Activated CD8-positive, alpha-beta T cell treated with anti-CD3 and anti-CD28 coated beads for 36 hours (primary cell): ENCODE data around the gene TIFAB. TPM values are rescaled to one million over a fixed set of nuclear protein-coding genes. Genes with fewer than 3 reads are reported as not detected.
A peak's percentile ranks its signal among the peaks of the same experiment; 100 is the strongest.

Experiments
- ATAC-seq: fragments of 200-7000 bp; cut with Tn5 transposase; one replicate; pipeline ENCODE4 v1.10.0; 2021; ENCODE audit warnings: mild to moderate bottlenecking, moderate library complexity
- CTCF ChIA-PET: fragments of 350-600 bp; sonication (Branson Sonifier 250); formaldehyde crosslinking; loops from one replicate; lab custom pipeline; 2021; ENCODE audit warnings: antibody characterized with exemption; lab: Charles Lee
- POLR2A ChIA-PET: fragments of 350-600 bp; sonication (Branson Sonifier 250); formaldehyde crosslinking; loops from one replicate; lab custom pipeline; 2021; ENCODE audit warnings: antibody characterized with exemption; lab: Charles Lee
- DNase-seq: peaks from one replicate; pipeline ENCODE4 v3.0.0-alpha.2; 2020
- H3K27ac Mint-ChIP-seq: one replicate; pipeline ENCODE4 v1.8.0; 2021; ENCODE audit warnings: mild to moderate bottlenecking, mixed read lengths
- H3K27me3 Mint-ChIP-seq: one replicate; pipeline ENCODE4 v1.8.0; 2021; ENCODE audit warnings: mixed read lengths
- H3K36me3 Mint-ChIP-seq: one replicate; pipeline ENCODE4 v1.8.0; 2021; ENCODE audit warnings: low read depth, mixed read lengths
- H3K4me1 Mint-ChIP-seq: one replicate; pipeline ENCODE4 v1.8.0; 2021; ENCODE audit warnings: low read depth, mixed read lengths
- H3K4me3 Mint-ChIP-seq: one replicate; pipeline ENCODE4 v1.8.0; 2021; ENCODE audit warnings: mild to moderate bottlenecking, moderate library complexity, mixed read lengths
- H3K9me3 Mint-ChIP-seq: one replicate; pipeline ENCODE4 v1.8.0; 2021; ENCODE audit warnings: mixed read lengths
- CTCF ChIP-seq: fragments of 200-600 bp; IDR thresholded peaks from one replicate; pipeline ENCODE4 v1.8.0; 2022; ENCODE audit warnings: antibody characterized with exemption, mild to moderate bottlenecking
- intact Hi-C: fragments of 100-400 bp; cut with micrococcal nuclease; formaldehyde crosslinking; loops from one replicate; pipeline ENCODE4 v1.10.0; 2022
- total RNA-seq, 2 experiments: library from RNA; stranded (reverse); gene quantifications; one replicate each; pipeline ENCODE4 v1.2.3, GENCODE V29; 2021

The TIFAB gene
- total RNA-seq, 2 experiments from 2014 or later = not detected

GRCh38 chr5:135460246-135461033, 8.3 kb upstream of the TIFAB start:
- Mint-ChIP-seq H3K27me3 (peaks cover 13% of the 10 kb centered on the region), H3K4me1 (peaks cover 3% of the 10 kb centered on the region), H3K27ac (no peak overlapping the region), H3K4me3 (no peak overlapping the region), H3K9me3 (no peaks in the 10 kb centered on the region), H3K36me3 (no peaks in the 10 kb centered on the region)
- no peak for TF ChIP-seq CTCF
- ChIA-PET CTCF (interaction anchor here (0.9 to 14.5 kb wide), 5 partner anchors 11 to 106 kb away, joined by 3 to 430 read pairs (median 11); no protein-coding TSS in a partner anchor), POLR2A (no interaction called here)
- DNase-seq = no peak
- intact Hi-C loops = no loop called here
- no peak for ATAC-seq

GRCh38 chr5:135458921-135459331, 6.8 kb upstream of the TIFAB start:
- POLR2A ChIA-PET = no interaction called here
- intact Hi-C loops = no loop called here
- Mint-ChIP-seq H3K4me1 (peaks cover 3% of the 10 kb centered on the region), H3K36me3 (no peaks in the 10 kb centered on the region), H3K9me3 (no peaks in the 10 kb centered on the region), H3K27ac (no peak overlapping the region), H3K27me3 (peaks cover 8% of the 10 kb centered on the region), H3K4me3 (no peak overlapping the region)
- ATAC-seq = no peak
- CTCF ChIA-PET = interaction anchor here (1.1 to 14.5 kb wide), 9 partner anchors 12 to 107 kb away, joined by 3 to 430 read pairs (median 7); partner anchors contain the start of gene DCANP1
- no peak for DNase-seq
- no peak for TF ChIP-seq CTCF

- CTCF ChIA-PET = interaction anchor here (0.8 to 14.5 kb wide), 19 partner anchors 7 to 108 kb away, joined by 3 to 430 read pairs (median 6); partner anchors contain the start of gene DCANP1
These were observed 6.2 kb upstream of the TIFAB start for GRCh38 chr5:135458356-135458755.

GRCh38 chr5:135457424-135458071, 5.4 kb upstream of the TIFAB start:
- DNase-seq (peak; percentile 78), ATAC-seq (peak; percentile 60)
- CTCF ChIA-PET = interaction anchor here (0.6 to 14.5 kb wide), 32 partner anchors 8 to 243 kb away, joined by 3 to 430 read pairs (median 4); partner anchors contain the start of gene DCANP1
- Mint-ChIP-seq H3K9me3 (no peaks in the 10 kb centered on the region), H3K4me3 (no peak overlapping the region), H3K27me3 (peaks cover 6% of the 10 kb centered on the region), H3K27ac (no peak overlapping the region), H3K36me3 (no peaks in the 10 kb centered on the region), H3K4me1 (peaks cover 2% of the 10 kb centered on the region)
- peak; percentile 73 for TF ChIP-seq CTCF
- intact Hi-C loops = no loop called here
- POLR2A ChIA-PET = interaction anchor here (1.4 kb wide), 1 partner anchor 9 kb away, joined by 4 read pairs; no protein-coding TSS in a partner anchor

More at GRCh38 chr5:135458356-135458755, 6.2 kb upstream of the TIFAB start:
- POLR2A ChIA-PET = interaction anchor here (1.4 kb wide), 1 partner anchor 8 kb away, joined by 4 read pairs; no protein-coding TSS in a partner anchor
- no peaks in the 10 kb centered on the region for H3K9me3 Mint-ChIP-seq
- no peak for TF ChIP-seq CTCF
- no peak overlapping the region for H3K4me3 Mint-ChIP-seq
- H3K36me3 Mint-ChIP-seq = no peaks in the 10 kb centered on the region
- no peak for ATAC-seq
- peaks cover 6% of the 10 kb centered on the region for H3K27me3 Mint-ChIP-seq
- intact Hi-C loops = no loop called here
- peaks cover 3% of the 10 kb centered on the region for H3K4me1 Mint-ChIP-seq
- DNase-seq = no peak
- no peak overlapping the region for H3K27ac Mint-ChIP-seq
